ENCODE results near the gene API5.
A peak's percentile ranks its signal among the peaks of the same experiment; 100 is the strongest.
"Not testable (repeated sequence)": the region's sequence is repeated elsewhere in the genome, so short reads cannot be mapped to it uniquely, and the experiment has no call there.

Gene API5

GRCh38 chr11:43328482-43328881 lies 16.7 kb downstream of the API5 start:
- DNase-seq (ENCODE audit: low read depth): no peak
- H3K4me3 ChIP-seq (ENCODE audit: low read length): no peak overlapping the region
- no peak for TF ChIP-seq CTCF (conservative IDR thresholded peaks at IDR 0.05; ENCODE audit: low read depth, low read length)

GRCh38 chr11:43341159-43341558 lies 29.4 kb downstream of the API5 start:
- no peak for DNase-seq (ENCODE audit: low read depth)
- H3K4me3 ChIP-seq (ENCODE audit: low read length): no peak overlapping the region
- TF ChIP-seq CTCF (conservative IDR thresholded peaks at IDR 0.05; ENCODE audit: low read depth, low read length): no peak

- not testable (repeated sequence) for H3K4me3 ChIP-seq (ENCODE audit: low read length); DNase-seq (ENCODE audit: low read depth)
These were observed 39.6 kb downstream of the API5 start for GRCh38 chr11:43351426-43351825.

GRCh38 chr11:43354311-43354710 lies 42.5 kb downstream of the API5 start:
- no peak for DNase-seq (ENCODE audit: low read depth)
- H3K4me3 ChIP-seq (ENCODE audit: low read length): no peak overlapping the region
- no peak for TF ChIP-seq CTCF (conservative IDR thresholded peaks at IDR 0.05; ENCODE audit: low read depth, low read length)

GRCh38 chr11:43356336-43356735 lies 44.5 kb downstream of the API5 start:
- no peak for TF ChIP-seq CTCF (conservative IDR thresholded peaks at IDR 0.05; ENCODE audit: low read depth, low read length)
- DNase-seq (ENCODE audit: low read depth): no peak
- H3K4me3 ChIP-seq (ENCODE audit: low read length): no peak overlapping the region

GRCh38 chr11:43358279-43358800 lies 46.5 kb downstream of the API5 start:
- DNase-seq (ENCODE audit: low read depth): no peak
- TF ChIP-seq CTCF (conservative IDR thresholded peaks at IDR 0.05; ENCODE audit: low read depth, low read length): no peak
- H3K4me3 ChIP-seq (ENCODE audit: low read length): peak overlapping the region; percentile 93

GRCh38 chr11:43358801-43359421 lies 47.1 kb downstream of the API5 start, which contains the start of gene TTC17:
Gene TTC17 (plus strand): TSS chr11:43358920. CDS start chr11:43358955, 35 bp downstream.
- peak; percentile 67 for DNase-seq (ENCODE audit: low read depth)
- peak within 1 kb of the TSS; percentile 93 for H3K4me3 ChIP-seq (ENCODE audit: low read length)
- TF ChIP-seq CTCF (conservative IDR thresholded peaks at IDR 0.05; ENCODE audit: low read depth, low read length): no peak

Data from retinal pigment epithelial cell (primary cell).